ENCODE data around the gene TRPM3. TPM values are rescaled to one million over a fixed set of nuclear protein-coding genes. Genes with fewer than 3 reads are reported as not detected.

Gene TRPM3
- total and polyA plus RNA-seq, 2 of the 13 experiments (the other 11 are each of a cell fraction or from before 2014, with no cell fraction given), result not detected

DNA sequence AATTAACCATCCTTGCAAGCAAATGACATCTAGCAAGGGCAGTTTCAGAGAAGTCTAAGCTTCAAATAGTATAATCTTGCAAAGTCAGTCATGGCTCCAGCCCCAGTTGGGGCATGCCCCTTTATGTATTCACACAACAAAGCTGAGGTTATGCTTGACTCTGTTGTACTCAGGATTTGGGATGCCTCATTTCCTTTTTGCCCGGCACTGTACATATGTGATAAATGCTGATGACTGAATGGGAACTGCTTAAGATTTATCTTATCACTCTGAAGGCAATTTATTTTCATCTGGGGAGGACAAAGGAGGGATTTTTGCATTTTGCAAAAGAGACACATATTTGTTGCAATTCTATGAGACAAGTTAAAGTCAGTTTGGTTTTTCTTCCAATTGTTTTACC is 219.2 kb downstream of the TRPM3 start (continued):
- TF ChIP-seq, protein P1, sequence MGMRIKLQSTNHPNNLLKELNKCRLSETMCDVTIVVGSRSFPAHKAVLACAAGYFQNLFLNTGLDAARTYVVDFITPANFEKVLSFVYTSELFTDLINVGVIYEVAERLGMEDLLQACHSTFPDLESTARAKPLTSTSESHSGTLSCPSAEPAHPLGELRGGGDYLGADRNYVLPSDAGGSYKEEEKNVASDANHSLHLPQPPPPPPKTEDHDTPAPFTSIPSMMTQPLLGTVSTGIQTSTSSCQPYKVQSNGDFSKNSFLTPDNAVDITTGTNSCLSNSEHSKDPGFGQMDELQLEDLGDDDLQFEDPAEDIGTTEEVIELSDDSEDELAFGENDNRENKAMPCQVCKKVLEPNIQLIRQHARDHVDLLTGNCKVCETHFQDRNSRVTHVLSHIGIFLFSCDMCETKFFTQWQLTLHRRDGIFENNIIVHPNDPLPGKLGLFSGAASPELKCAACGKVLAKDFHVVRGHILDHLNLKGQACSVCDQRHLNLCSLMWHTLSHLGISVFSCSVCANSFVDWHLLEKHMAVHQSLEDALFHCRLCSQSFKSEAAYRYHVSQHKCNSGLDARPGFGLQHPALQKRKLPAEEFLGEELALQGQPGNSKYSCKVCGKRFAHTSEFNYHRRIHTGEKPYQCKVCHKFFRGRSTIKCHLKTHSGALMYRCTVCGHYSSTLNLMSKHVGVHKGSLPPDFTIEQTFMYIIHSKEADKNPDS (CRISPR knock-in tag; IDR thresholded peaks at IDR 0.05), result no peak
- TF ChIP-seq ZNF572 (CRISPR knock-in tag; IDR thresholded peaks at IDR 0.05) (no peak), HNRNPK (IDR thresholded peaks at IDR 0.05; ENCODE audit: low read depth, low read length, poor library complexity, severe bottlenecking) (no peak), SETDB1 (CRISPR knock-in tag; IDR thresholded peaks at IDR 0.05; ENCODE audit: borderline replicate concordance) (no peak), KLF6 (CRISPR knock-in tag; IDR thresholded peaks at IDR 0.05) (no peak), HES4 (CRISPR knock-in tag; IDR thresholded peaks at IDR 0.05; ENCODE audit: borderline replicate concordance) (no peak), JUNB (CRISPR knock-in tag; IDR thresholded peaks at IDR 0.05; ENCODE audit: borderline replicate concordance) (no peak), HNRNPH1 (optimal IDR thresholded peaks at IDR 0.05; ENCODE audit: low read depth, low read length) (no peak), ZEB1 (IDR thresholded peaks at IDR 0.05; ENCODE audit: insufficient replicate concordance, low read depth) (no peak), SNRNP70 (IDR thresholded peaks at IDR 0.05; ENCODE audit: low read depth, low read length) (no peak)
- TF ChIP-seq, protein P2, sequence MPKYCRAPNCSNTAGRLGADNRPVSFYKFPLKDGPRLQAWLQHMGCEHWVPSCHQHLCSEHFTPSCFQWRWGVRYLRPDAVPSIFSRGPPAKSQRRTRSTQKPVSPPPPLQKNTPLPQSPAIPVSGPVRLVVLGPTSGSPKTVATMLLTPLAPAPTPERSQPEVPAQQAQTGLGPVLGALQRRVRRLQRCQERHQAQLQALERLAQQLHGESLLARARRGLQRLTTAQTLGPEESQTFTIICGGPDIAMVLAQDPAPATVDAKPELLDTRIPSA (CRISPR knock-in tag; IDR thresholded peaks at IDR 0.05; ENCODE audit: borderline replicate concordance), result no peak
- TF ChIP-seq, protein P3, sequence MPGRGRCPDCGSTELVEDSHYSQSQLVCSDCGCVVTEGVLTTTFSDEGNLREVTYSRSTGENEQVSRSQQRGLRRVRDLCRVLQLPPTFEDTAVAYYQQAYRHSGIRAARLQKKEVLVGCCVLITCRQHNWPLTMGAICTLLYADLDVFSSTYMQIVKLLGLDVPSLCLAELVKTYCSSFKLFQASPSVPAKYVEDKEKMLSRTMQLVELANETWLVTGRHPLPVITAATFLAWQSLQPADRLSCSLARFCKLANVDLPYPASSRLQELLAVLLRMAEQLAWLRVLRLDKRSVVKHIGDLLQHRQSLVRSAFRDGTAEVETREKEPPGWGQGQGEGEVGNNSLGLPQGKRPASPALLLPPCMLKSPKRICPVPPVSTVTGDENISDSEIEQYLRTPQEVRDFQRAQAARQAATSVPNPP (CRISPR knock-in tag; IDR thresholded peaks at IDR 0.05), result no peak

All from HepG2 (cell line).